COLO668 (cell line): ENCODE data around the gene DMBT1.
"Not testable (repeated sequence)": the region's sequence is repeated elsewhere in the genome, so short reads cannot be mapped to it uniquely, and the experiment has no call there.

ENCODE experiments used
- DNase-seq: peaks from one replicate; lab custom pipeline; 2025; ENCODE audit not compliant: unreplicated experiment; lab: John Stamatoyannopoulos, UW

DMBT1 gene

GRCh38 chr10:122577311-122577885 lies 16.8 kb downstream of the DMBT1 start:
- DNase-seq: no peak

- DNase-seq: not testable (repeated sequence)
These were observed 25.5 kb downstream of the DMBT1 start for GRCh38 chr10:122586070-122586469.

GRCh38 chr10:122587098-122587760 lies 26.7 kb downstream of the DMBT1 start:
- no peak for DNase-seq

GRCh38 chr10:122588381-122588780 lies 27.8 kb downstream of the DMBT1 start:
- no peak for DNase-seq

- no peak for DNase-seq
These were observed 29.6 kb downstream of the DMBT1 start for GRCh38 chr10:122590153-122590552.

GRCh38 chr10:122591736-122592135 lies 31.2 kb downstream of the DMBT1 start:
- DNase-seq: no peak

GRCh38 chr10:122592161-122592560 lies 31.6 kb downstream of the DMBT1 start:
- DNase-seq: no peak

GRCh38 chr10:122617476-122618270 lies 57.1 kb downstream of the DMBT1 start:
- DNase-seq: no peak

- DNase-seq: no peak
These were observed 58.1 kb downstream of the DMBT1 start for GRCh38 chr10:122618461-122619165.

- not testable (repeated sequence) for DNase-seq
These were observed 60.4 kb downstream of the DMBT1 start for GRCh38 chr10:122620961-122621360.

GRCh38 chr10:122624546-122624945 lies 64.0 kb downstream of the DMBT1 start:
- DNase-seq: no peak

- DNase-seq: no peak
These were observed 70.0 kb downstream of the DMBT1 start for GRCh38 chr10:122630526-122630925.

- no peak for DNase-seq
These were observed 71.5 kb downstream of the DMBT1 start for GRCh38 chr10:122632031-122632430.

- DNase-seq: no peak
These were observed 72.0 kb downstream of the DMBT1 start for GRCh38 chr10:122632576-122632975.

- no peak for DNase-seq
These were observed 76.4 kb downstream of the DMBT1 start for GRCh38 chr10:122636953-122637352.

GRCh38 chr10:122637376-122637775 lies 76.8 kb downstream of the DMBT1 start:
- no peak for DNase-seq

- DNase-seq: no peak
These were observed 77.6 kb downstream of the DMBT1 start for GRCh38 chr10:122638106-122638505.

- DNase-seq: no peak
These were observed 79.2 kb downstream of the DMBT1 start for GRCh38 chr10:122639801-122640200.

GRCh38 chr10:122640921-122641320 lies 80.4 kb downstream of the DMBT1 start:
- no peak for DNase-seq

- no peak for DNase-seq
These were observed 82.4 kb downstream of the DMBT1 start for GRCh38 chr10:122642726-122643605.
